Mammary epithelial cell (primary cell): ENCODE measurements around the gene SEMA4C.

ENCODE experiments used
- CTCF ChIP-seq, 2 donors: IDR thresholded peaks in 1 of 2; conservative IDR thresholded peaks in 1 of 2; 2 replicates each; pipeline ENCODE4 v1.5.1; 2011 to 2012; ENCODE audit warnings: inconsistent platforms in 2 of 2, low read length in 2 of 2, mild to moderate bottlenecking in 2 of 2, control low read depth in 1 of 2, low read depth in 1 of 2; ENCODE audit not compliant: insufficient read depth in 1 of 2; ENCODE audit errors: extremely low read depth in 1 of 2
- EZH2 ChIP-seq: IDR thresholded peaks from 2 replicates; pipeline ENCODE4 v1.6.1; 2012; ENCODE audit warnings: low read length, inconsistent platforms, borderline replicate concordance

DNA sequence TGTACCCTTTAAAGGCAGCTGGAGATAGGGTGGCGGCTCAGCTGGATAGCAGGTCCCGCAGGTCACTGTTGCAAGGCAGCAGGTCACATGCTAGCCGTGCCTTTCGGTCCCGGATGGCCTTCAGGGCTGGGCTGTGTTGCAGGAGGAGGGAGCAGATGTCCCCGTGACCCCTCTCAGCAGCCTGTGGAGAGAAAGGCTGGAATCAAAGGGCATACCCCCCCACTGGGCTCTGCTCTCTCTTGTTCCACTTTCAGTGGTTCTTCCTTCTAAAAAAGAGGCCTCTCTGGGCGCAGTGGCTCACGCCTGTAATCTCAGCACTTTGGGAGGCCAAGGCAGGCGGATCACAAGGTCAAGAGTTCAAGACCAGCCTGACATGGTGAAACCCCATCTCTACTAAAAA, 21.6 kb downstream of the SEMA4C start:
- no peak for TF ChIP-seq CTCF (conservative IDR thresholded peaks at IDR 0.05 in 1 of 2, IDR thresholded peaks at IDR 0.05 in 1 of 2; ENCODE audit: extremely low read depth in 1 of 2, insufficient read depth in 1 of 2, low read depth in 1 of 2, low read length in 2 of 2)
- TF ChIP-seq EZH2, result no peak
